T-helper 1 cell treated with Interleukin-12 subunit alpha and Interleukin-12 subunit beta and Interleukin-4 antibody, amounts not matched to agents 30 ng/mL and 1 ng/mL, for 36 hours (primary cell): ENCODE data around the gene PTH. TPM values are rescaled to one million over a fixed set of nuclear protein-coding genes. Genes with fewer than 3 reads are reported as not detected.

Experiments used
- intact Hi-C: fragments of 100-400 bp; cut with micrococcal nuclease; formaldehyde crosslinking; loops from one replicate; pipeline ENCODE4 v1.15.1; 2024
- total RNA-seq: library from RNA; stranded (reverse); gene quantifications from 2 replicates; pipeline ENCODE4 v1.2.3, GENCODE V29; 2022

PTH gene
- total RNA-seq: not detected in 2 replicates

- intact Hi-C loops: no loop called here
These were observed at the start of gene PTH for GRCh38 chr11:13495929-13496328. TSS of gene PTH (minus strand) at chr11:13495997. CDS start at chr11:13492855, 3,142 bp downstream.

GRCh38 chr11:13538044-13538443 is 42.2 kb upstream of the PTH start:
- intact Hi-C loops: no loop called here

- intact Hi-C loops: no loop called here
These were observed 40.0 kb upstream of the PTH start for GRCh38 chr11:13535819-13536218.

GRCh38 chr11:13534358-13534757 is 38.6 kb upstream of the PTH start:
- intact Hi-C loops: no loop called here

GRCh38 chr11:13525257-13525656 is 29.5 kb upstream of the PTH start:
- intact Hi-C loops: no loop called here

- intact Hi-C loops: no loop called here
These were observed 7.6 kb upstream of the PTH start for GRCh38 chr11:13503393-13503792.

GRCh38 chr11:13502492-13502891 is 6.7 kb upstream of the PTH start:
- intact Hi-C loops: no loop called here

GRCh38 chr11:13494051-13494450 is 1.7 kb downstream of the PTH start:
- intact Hi-C loops: no loop called here

GRCh38 chr11:13487661-13488030 is 8.2 kb downstream of the PTH start:
- intact Hi-C loops: loop anchor here (1.0 kb wide), 2 partner anchors 24 to 762 kb away; partner anchors contain the start of gene BTBD10

GRCh38 chr11:13486926-13487660 is 8.7 kb downstream of the PTH start:
- intact Hi-C loops: loop anchor here (1.0 kb wide), 2 partner anchors 24 to 762 kb away; partner anchors contain the start of gene BTBD10

GRCh38 chr11:13480198-13480597 is 15.6 kb downstream of the PTH start:
- intact Hi-C loops: no loop called here

- intact Hi-C loops: no loop called here
These were observed 16.1 kb downstream of the PTH start for GRCh38 chr11:13479688-13480087.

GRCh38 chr11:13475091-13475490 is 20.7 kb downstream of the PTH start:
- intact Hi-C loops: no loop called here

GRCh38 chr11:13473013-13473722 is 22.6 kb downstream of the PTH start:
- intact Hi-C loops: no loop called here

GRCh38 chr11:13468750-13469149 is 27.0 kb downstream of the PTH start:
- intact Hi-C loops: loop anchor here (10.0 kb wide), 1 partner anchor 806 kb away; no protein-coding TSS in a partner anchor

GRCh38 chr11:13465909-13466371 is 29.9 kb downstream of the PTH start:
- intact Hi-C loops: loop anchor here (2.0 to 10.0 kb wide), 2 partner anchors 501 to 809 kb away; no protein-coding TSS in a partner anchor

GRCh38 chr11:13463779-13464290 is 32.0 kb downstream of the PTH start:
- intact Hi-C loops: loop anchor here (1.0 to 10.0 kb wide), 12 partner anchors 23 to 1623 kb away; partner anchors contain the start of genes BMAL1, CYP2R1, FAR1 and TEAD1

- intact Hi-C loops: loop anchor here (1.0 to 10.0 kb wide), 11 partner anchors 24 to 1622 kb away; partner anchors contain the start of genes BMAL1, CYP2R1, FAR1 and TEAD1
These were observed 32.7 kb downstream of the PTH start, which contains the start of gene BTBD10 for GRCh38 chr11:13462901-13463778. TSS of gene BTBD10 (minus strand) at chr11:13463222. CDS start at chr11:13445124, 18,098 bp downstream.

- intact Hi-C loops: loop anchor here (2.0 to 10.0 kb wide), 4 partner anchors 790 to 1430 kb away; partner anchors contain the start of genes CYP2R1 and TEAD1
These were observed 33.4 kb downstream of the PTH start for GRCh38 chr11:13462311-13462900.

GRCh38 chr11:13461291-13461690 is 34.5 kb downstream of the PTH start:
- intact Hi-C loops: loop anchor here (5.0 to 10.0 kb wide), 3 partner anchors 789 to 1431 kb away; partner anchors contain the start of genes CYP2R1 and TEAD1
